Panc1 (cell line): ENCODE data around the gene SLC25A41.

Source experiments
- CTCF ChIP-seq: fragments of 450-650 bp; IDR thresholded peaks from 2 replicates; pipeline ENCODE4 v1.5.1; 2017; ENCODE audit warnings: mild to moderate bottlenecking
- POLR2AphosphoS5 ChIP-seq: IDR thresholded peaks from 2 replicates; pipeline ENCODE4 v1.6.1; 2012; ENCODE audit warnings: mild to moderate bottlenecking, low read depth, low read length, moderate library complexity
- REST ChIP-seq, 2 experiments: IDR thresholded peaks; 2 replicates each; pipeline ENCODE4 v1.6.1; 2011 to 2012; ENCODE audit warnings: low read depth in 2 of 2, control low read depth in 1 of 2, low read length in 1 of 2, mild to moderate bottlenecking in 1 of 2, moderate library complexity in 1 of 2; ENCODE audit not compliant: insufficient read depth in 1 of 2
- SIN3A ChIP-seq: IDR thresholded peaks from 2 replicates; pipeline ENCODE4 v1.6.1; 2012; ENCODE audit warnings: low read depth, mild to moderate bottlenecking, low read length, moderate library complexity, borderline replicate concordance; ENCODE audit not compliant: insufficient read depth
- TCF7L2 ChIP-seq: IDR thresholded peaks from 2 replicates; pipeline ENCODE4 v1.6.1; 2011; ENCODE audit warnings: mild to moderate bottlenecking, low read depth, low read length, inconsistent platforms

GRCh38 chr19:6433663-6434062 lies at the start of gene SLC25A41:
- TF ChIP-seq CTCF (no peak), TCF7L2 (no peak), REST (IDR thresholded peaks at IDR 0.05; ENCODE audit: insufficient read depth in 1 of 2, low read depth in 2 of 2, low read length in 1 of 2) (no peak), POLR2AphosphoS5 (no peak), SIN3A (no peak)
